OCI-LY3 (cell line): ENCODE results near the gene CCSER2.

Experiments used
- H2AFZ ChIP-seq: fragments of 200-600, 300-600 bp; shearing (Covaris generic); 2 replicates; pipeline ENCODE4 v1.6.0; 2014; ENCODE audit warnings: antibody characterized with exemption, low read depth, low read length
- H3K27ac ChIP-seq: fragments of 200-600, 300-600 bp; sonication (generic); 2 replicates; pipeline ENCODE4 v1.5.1; 2014; ENCODE audit warnings: mild to moderate bottlenecking, low read length, moderate library complexity, mixed read lengths
- H3K27me3 ChIP-seq: fragments of 200-600, 300-600 bp; sonication (generic); 2 replicates; pipeline ENCODE4 v1.6.1; 2014; ENCODE audit warnings: low read depth, low read length, mixed read lengths
- H3K36me3 ChIP-seq: fragments of 200-600, 300-600 bp; sonication (generic); replicated peaks from 2 replicates; pipeline ENCODE3; 2014; ENCODE audit warnings: low read depth, low read length, mixed read lengths
- H3K4me1 ChIP-seq: fragments of 300-600, 200-600 bp; sonication (generic); 2 replicates; pipeline ENCODE4 v1.6.1; 2014; ENCODE audit warnings: low read length, mixed read lengths
- H3K4me2 ChIP-seq: fragments of 200-600, 300-600 bp; sonication (generic); 2 replicates; pipeline ENCODE4 v1.6.1; 2014; ENCODE audit warnings: low read length, mixed read lengths
- H3K4me3 ChIP-seq: fragments of 300-600, 200-600 bp; sonication (generic); 2 replicates; pipeline ENCODE4 v1.5.1; 2014; ENCODE audit warnings: antibody characterized with exemption, mild to moderate bottlenecking, low read length, moderate library complexity
- H3K79me2 ChIP-seq: fragments of 300-600, 200-600 bp; shearing (Covaris generic); 2 replicates; pipeline ENCODE4 v1.6.1; 2014; ENCODE audit warnings: mild to moderate bottlenecking, low read length, mixed read lengths
- H3K9ac ChIP-seq: fragments of 300-600, 200-600 bp; shearing (Covaris generic); 2 replicates; pipeline ENCODE4 v1.6.0; 2014; ENCODE audit warnings: mild to moderate bottlenecking, low read length, moderate library complexity
- H3K9me3 ChIP-seq: fragments of 200-600, 300-600 bp; shearing (Covaris generic); 2 replicates; pipeline ENCODE4 v1.6.1; 2014; ENCODE audit warnings: low read length, mixed read lengths; ENCODE audit not compliant: insufficient read depth
- H4K20me1 ChIP-seq: fragments of 200-600, 300-600 bp; sonication (generic); 2 replicates; pipeline ENCODE4 v1.6.1; 2016; ENCODE audit warnings: low read length, mixed read lengths; ENCODE audit not compliant: insufficient read depth
- CTCF ChIP-seq: fragments of 200-600, 300-600 bp; sonication (generic); IDR thresholded peaks from 2 replicates; pipeline ENCODE4 v1.5.1; 2014; ENCODE audit warnings: antibody characterized with exemption, low read length, low read depth
- EZH2phosphoT487 ChIP-seq: fragments of 200-600 bp; shearing (Covaris generic); IDR thresholded peaks from 2 replicates; pipeline ENCODE4 v1.6.1; 2018; ENCODE audit warnings: antibody characterized with exemption, mixed run types, low read depth

CCSER2 gene

DNA sequence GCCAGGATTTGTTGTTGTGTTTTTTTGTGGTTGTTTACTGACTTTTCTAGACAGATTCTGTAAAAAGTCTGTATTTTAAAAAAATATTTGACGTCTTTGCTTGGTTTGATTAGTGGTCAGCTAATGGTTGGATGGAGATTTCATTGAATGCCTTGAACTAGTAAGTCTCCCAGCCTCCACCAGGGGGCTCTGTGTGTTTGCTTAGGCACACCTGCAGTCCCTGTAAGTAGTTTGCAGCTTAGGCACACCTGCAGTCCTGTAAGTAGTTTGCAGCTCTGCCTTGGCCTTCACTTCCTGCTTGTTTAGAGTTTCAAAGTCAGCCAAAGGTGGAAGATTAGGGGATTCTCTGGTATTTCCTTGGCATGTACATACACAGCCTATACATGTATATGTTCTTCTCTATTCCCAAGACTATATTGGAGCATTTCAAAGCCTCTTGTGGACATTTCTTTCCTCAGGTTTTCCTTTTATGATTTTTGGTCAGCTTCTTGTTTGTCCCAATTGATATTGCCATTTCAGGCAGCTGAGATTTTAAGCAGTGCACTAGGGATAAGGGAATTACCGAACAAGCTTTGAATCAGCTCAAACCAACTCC, 101.6 kb downstream of the CCSER2 start:
- Histone ChIP-seq H3K9me3 (no peaks in the 10 kb centered on the region), H4K20me1 (peaks cover 7% of the 10 kb centered on the region), H3K79me2 (peaks cover 4% of the 10 kb centered on the region; the same call in 1 of the 2 replicates), H3K27me3 (no peaks in the 10 kb centered on the region), H3K27ac (no peak overlapping the region), H2AFZ (no peak overlapping the region), H3K4me3 (no peak overlapping the region), H3K36me3 (no peaks in the 10 kb centered on the region), H3K4me2 (no peak overlapping the region), H3K9ac (no peak overlapping the region), H3K4me1 (no peaks in the 10 kb centered on the region)
- TF ChIP-seq EZH2phosphoT487 (no peak), CTCF (peak; percentile 76)

- Histone ChIP-seq H3K27me3 (no peaks in the 10 kb centered on the region), H3K9me3 (no peaks in the 10 kb centered on the region), H3K4me3 (no peak overlapping the region), H2AFZ (no peak overlapping the region), H3K79me2 (peaks cover 4% of the 10 kb centered on the region; the same call in 1 of the 2 replicates), H3K4me1 (no peaks in the 10 kb centered on the region), H4K20me1 (peaks cover 7% of the 10 kb centered on the region), H3K36me3 (no peaks in the 10 kb centered on the region), H3K27ac (no peak overlapping the region), H3K9ac (no peak overlapping the region), H3K4me2 (no peak overlapping the region)
- TF ChIP-seq EZH2phosphoT487 (no peak), CTCF (no peak)
These were observed 104.5 kb downstream of the CCSER2 start for GRCh38 chr10:84432891-84433290.

DNA sequence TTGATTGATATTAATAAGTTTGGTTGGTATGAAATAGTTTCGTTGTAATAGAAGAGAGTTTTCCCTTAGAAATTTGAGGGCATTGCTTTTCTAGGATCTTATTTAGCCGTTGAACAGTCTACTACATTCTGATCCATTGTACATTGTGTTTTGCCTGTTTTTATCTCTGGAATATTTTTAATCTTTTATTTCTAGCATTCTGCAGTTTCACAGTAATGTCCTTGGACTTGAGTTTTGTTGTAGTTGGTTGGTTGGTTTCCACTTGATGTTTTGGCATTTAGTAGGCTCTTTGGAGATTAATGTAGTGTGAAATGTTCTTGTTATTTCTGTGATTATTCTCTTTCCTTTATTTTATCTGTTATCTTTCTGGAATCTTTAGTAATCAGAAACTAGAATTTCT, 112.4 kb downstream of the CCSER2 start:
- H3K27ac ChIP-seq, result no peak overlapping the region

More for the DNA sequence above, 112.4 kb downstream of the CCSER2 start:
- H3K9me3 ChIP-seq, result no peaks in the 10 kb centered on the region
- H3K27me3 ChIP-seq, result no peaks in the 10 kb centered on the region
- no peaks in the 10 kb centered on the region for H4K20me1 ChIP-seq
- H3K36me3 ChIP-seq, result no peaks in the 10 kb centered on the region
- H3K9ac ChIP-seq, result no peak overlapping the region
- no peaks in the 10 kb centered on the region for H3K79me2 ChIP-seq
- no peak overlapping the region for H2AFZ ChIP-seq
- H3K4me2 ChIP-seq, result no peak overlapping the region
- no peak for TF ChIP-seq EZH2phosphoT487
- no peak for TF ChIP-seq CTCF
- H3K4me1 ChIP-seq, result peaks cover 9% of the 10 kb centered on the region
- no peak overlapping the region for H3K4me3 ChIP-seq
